ENCODE measurements around the gene HSPE1.
A peak's percentile ranks its signal among the peaks of the same experiment; 100 is the strongest.
"Not testable (repeated sequence)": the region's sequence is repeated elsewhere in the genome, so short reads cannot be mapped to it uniquely, and the experiment has no call there.

HSPE1 gene

DNA sequence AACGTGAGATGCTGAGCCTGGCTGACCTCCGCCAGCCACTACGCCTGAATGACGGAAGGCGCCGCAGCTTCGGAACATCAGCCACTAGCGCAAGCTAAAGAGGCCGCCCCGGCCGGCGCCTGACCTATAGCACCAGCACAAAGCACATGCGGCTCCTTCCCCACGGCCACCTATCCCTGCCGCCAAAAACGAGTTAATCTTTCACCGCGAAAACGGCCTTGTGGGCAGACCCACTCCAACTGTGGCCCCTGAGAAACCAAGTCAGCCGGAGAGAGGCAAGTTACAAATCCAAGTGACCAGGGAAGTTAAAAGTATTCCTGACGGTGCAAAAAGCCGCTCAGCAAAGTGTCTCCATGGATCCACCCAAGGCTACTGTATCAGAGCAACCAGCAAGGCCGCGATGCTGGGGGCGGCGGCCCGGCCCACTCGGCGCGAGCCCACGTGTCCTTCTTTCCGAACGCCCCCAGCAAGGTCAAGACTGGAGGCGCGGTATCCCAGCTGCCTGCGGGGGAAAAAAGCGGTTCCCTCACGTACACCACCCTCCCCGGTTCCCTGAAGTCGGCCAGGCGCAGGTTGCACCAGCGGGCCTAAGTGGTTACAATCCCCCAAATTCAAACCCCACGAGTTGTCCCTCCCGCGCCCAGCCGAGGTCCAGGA is 1.1 kb upstream of the HSPE1 start:
- DNase-seq, result peak; percentile 63

DNA sequence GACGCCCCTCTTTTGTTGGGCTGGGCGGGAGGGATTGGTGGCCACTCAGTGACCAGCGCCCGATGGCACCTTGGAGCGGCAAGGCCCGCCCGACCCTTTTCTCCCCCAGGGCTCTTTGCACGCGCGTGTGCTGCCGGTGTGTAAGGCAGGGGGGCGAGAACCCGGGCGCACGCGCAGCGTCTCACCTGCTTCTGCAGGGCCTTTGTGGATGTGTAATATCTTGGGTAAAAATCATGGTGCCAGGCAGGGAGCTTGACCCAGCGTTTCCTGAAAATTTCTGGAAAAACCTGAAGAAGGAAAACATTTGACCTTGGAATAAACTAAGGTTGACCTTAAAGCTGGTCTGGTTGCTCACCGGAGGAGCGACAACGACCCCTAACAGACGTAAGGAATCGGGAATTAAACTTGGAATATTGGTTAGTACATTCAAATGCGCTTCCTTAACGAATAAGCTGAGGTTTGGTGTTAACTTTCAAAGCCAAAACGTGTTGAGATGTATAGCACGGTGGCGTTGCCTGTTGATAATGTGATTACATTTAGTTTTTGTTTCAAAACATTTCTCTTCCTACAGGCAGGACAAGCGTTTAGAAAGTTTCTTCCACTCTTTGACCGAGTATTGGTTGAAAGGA is 438 bp downstream of the HSPE1 start:
- peak; percentile 63 for DNase-seq

DNA sequence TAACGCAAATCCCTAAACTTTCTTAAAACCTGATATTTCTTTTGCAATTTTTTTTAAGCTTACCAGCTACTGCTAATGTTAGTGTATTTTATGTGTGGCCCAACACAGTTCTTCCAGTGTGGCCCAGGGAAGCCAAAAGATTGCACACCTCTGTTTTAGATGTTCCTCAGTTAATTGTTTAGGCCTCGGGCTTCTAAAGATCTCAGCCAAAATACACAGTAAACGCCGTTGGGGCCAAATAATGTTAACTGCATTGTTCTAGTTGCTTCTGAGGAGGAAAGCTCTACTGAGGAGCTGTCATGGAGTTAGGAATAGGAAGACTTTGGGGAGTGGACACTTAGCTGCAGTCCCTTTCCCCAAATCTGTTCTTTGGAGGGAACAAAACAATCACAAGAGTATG is 2.0 kb downstream of the HSPE1 start:
- no peak for DNase-seq

DNA sequence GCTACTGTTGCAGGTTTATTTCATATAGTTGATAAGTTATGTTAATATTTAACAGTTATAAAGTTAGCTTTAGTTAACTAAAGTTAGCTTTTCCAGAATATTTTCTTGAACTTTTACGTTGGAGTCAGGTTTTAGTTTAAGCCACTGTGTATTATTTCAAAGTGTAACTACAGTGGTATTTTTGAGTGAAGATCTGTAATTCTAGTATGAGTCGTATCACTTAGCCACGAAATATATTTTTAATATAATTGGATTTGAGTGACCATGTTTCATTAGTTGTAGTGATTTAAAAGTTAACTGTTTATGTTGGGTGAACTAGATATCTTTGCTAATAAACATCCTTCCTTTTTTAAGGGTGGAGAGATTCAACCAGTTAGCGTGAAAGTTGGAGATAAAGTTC is 2.5 kb downstream of the HSPE1 start:
- DNase-seq, result no peak

DNA sequence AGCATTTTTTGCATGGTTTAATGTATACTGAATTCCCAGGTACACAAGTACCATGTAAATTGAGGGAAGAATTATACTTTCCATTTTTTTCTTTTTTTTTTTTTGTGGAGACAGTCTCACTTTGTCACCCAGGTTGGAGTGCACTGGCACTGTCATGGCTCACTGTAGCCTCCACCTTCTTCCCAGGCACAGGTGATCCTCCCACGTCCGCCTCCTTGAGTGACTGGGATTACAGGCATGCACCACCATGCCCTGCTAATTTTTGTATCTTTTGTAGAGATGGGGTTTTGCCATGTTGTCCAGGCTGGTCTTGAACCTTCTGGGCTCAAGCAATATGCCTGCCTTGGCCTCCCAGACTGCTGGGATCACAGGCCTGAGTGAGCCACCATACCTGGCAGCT is 3.8 kb downstream of the HSPE1 start:
- DNase-seq, result no peak

DNA sequence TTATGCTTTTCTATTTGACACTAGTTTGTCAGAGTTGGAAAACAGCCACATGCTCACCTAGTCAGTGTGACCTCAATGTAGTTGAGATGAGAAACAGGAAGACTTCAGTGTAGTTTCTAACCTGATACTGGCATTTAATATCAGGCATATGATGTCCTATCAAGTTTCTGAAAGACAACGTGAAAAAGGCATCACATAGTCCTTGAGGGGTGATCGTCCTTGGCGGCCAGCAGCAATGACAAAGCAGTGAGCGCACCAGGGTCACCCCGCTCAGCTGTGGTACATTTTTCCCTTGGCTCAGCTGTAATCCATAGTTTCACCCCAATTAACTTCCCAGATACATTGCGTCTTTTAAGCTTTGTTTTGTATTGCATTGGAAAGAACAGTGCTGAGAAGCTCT is 4.3 kb downstream of the HSPE1 start:
- DNase-seq, result no peak

DNA sequence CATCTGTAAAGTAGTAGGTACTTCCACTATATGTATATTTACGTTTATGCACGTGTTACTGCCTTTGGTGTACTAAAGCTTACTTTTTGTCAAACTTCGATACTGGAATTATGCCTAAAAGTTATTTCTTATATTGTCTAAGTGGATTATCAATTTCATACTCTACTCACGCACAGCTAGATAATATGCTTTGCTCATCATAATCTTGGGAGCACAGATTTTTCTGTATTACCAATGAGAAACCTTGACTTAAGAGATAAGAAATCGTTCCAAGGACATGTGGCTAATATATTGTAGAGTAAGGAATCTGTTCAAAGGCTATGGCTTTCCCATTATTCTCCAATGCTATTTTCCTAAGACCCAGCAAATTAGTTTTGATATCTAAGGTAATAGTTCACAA is 6.5 kb downstream of the HSPE1 start:
- DNase-seq, result no peak

DNA sequence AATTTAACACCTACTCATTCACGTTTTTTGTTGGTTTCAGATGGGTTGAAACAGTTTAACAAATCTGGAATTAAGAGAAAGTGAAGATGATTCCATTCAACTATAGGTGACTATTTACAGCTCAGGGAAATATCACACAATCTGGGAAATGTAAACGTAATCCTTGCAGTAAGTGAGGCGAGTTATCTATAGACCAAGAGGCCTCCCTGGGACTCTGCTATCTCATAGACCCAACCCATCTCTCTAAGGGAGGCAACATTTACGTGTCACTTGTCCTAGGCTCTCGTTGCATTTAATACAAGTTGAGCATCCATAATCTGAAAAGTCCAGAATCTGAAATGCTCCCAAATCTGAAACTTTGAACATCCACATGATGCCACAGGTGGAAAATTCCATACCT is 13.7 kb downstream of the HSPE1 start:
- no peak for DNase-seq

DNA sequence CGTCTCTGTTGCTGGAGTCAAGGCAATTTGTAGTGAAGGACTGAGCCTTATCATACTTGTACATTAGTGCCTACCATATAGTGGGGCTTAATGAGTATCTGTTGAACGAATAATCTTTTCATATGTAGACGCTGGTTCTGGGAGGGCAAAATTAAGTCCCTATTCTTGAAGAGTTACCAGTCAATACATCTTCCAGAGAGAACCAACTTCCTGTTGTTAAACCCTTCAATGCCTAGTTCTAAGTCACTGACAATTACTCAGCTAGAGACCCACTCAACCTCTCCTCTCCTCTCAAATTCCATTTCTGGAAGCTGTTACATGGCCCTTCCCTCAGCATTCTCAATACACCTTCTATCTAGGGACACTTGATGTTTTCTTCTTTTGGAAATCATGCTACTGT is 14.6 kb downstream of the HSPE1 start:
- DNase-seq, result peak; percentile 64

DNA sequence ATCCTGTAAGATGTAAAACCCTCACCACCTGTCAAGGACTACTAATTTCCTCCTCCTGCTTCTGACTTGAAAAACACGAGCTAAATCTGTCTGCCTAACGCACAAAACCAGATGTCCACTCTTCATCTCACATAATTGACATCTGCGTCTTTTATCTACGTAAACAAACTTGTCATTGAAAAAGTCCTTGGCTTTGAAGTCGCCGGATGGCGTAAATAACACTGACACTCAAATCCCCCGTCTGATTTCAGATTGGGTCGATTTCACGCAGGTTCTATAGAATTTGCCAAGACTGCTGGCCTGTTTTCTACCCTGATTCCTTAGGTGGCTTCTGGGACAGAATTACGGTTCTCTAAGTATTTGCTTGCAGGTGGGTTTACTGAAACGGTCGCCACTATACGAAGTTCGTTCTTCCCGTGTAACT is 15.1 kb downstream of the HSPE1 start:
- peak; percentile 83 for DNase-seq

DNA sequence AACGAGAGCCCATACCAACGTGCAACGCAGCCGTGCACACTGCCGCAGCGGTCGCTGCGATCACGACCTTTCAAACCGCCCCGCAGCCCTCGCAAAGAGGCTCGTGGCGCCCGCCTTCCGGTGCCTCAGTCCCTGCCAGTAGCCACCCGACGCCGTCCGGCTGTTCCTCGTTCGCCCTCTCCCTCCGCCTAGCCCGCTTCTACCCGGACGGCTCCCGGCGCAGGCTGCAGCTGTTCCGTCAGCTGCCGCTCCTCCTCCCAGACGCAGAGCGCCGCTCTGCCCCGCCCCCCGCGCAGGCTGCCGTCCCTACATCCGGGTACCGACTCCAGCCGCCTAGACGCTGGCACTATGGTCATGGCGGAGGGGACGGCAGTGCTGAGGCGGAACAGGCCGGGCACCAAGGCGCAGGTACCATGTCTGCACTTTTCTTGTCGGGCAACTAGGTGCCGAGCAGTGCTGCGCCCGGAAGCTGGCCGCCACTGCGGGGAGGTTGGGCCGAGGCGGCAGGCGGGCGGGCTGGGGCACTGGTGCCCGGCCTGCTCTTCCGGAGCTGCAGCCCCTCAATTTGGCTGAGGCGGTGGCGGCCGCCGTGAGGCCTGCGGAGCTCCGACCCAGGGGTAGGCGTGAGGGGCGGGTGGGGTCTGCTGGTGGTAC is 15.7 kb downstream of the HSPE1 start, which contains the start of gene MOB4:
Gene MOB4 (plus strand): TSS at position 328 of the 654 bp plus-strand sequence. CDS start 21 bp downstream, at position 349.
- DNase-seq, result peak; percentile 97

DNA sequence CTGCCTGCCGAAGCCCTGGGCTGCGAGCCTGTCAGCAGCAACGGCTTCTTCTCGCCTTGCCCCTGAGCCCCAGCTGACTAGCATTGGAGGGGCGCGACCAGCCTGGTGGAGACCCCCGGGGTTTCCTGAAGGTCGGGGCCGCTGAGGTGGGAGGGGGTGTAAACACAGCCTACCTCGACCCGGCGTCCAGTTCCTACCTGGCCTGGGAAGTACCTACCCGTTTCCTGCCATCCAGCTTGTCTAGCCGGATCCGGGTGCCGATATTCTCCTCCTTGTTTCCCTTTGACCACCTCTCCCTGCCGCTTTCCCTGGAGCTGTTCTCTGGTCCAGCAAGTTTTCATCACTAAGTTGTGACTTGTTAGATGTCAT is 16.2 kb downstream of the HSPE1 start:
- peak; percentile 44 for DNase-seq

DNA sequence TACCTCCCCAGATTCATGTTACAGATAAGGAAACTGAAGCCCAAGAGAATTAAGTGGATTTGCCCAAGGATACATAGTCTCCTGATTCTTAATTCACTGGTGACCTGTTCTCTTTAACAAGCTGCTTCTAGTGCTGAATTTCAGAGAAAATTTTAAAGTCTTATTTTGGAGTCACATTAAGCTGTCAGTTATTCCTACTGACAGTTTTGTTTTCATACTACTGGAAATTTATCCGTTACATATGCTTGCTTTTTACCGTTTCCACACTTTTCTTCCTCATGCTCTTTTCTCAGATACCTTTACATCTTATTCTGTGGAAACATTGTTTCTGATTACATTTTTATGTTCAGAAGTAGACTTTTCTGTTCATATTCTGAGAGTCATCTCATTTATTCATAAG is 17.0 kb downstream of the HSPE1 start:
- DNase-seq, result no peak

DNA sequence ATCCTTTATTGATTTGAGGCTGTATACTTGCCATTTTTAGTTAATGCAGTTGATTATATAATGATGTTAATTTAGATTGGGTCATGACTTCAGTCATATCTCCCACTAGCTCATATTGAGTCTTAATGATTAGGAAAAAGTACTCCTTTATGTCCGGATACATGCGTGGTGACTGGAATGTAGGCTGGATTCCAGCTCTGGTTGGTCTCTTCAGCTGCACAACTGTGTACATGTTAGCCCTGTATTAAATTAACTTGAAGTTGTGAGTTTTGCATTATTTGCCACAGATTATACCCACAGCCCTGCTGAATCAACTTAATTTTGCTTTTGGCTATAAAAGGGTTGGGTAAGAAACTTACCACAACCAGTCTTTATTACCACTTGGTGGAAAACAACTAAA is 38.2 kb downstream of the HSPE1 start:
- no peak for DNase-seq

DNA sequence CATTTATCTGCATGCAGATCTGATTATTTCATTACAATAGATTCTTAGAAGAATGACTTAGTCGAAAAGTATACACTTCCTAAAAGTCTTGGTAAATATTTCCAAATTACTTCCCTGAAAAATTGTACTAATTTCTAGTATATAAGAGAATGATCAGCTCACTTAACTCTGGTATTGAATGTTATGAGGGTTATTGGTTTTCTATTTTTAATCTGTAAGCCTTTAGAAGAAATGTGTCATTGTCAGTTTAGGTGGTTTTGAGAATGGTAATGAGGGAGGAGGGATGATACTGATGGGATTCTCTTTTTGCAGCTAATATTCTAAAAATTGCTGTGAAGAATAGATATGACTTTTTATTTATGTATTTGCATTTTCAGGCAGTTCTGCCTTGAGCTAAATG is 39.6 kb downstream of the HSPE1 start:
- no peak for DNase-seq

DNA sequence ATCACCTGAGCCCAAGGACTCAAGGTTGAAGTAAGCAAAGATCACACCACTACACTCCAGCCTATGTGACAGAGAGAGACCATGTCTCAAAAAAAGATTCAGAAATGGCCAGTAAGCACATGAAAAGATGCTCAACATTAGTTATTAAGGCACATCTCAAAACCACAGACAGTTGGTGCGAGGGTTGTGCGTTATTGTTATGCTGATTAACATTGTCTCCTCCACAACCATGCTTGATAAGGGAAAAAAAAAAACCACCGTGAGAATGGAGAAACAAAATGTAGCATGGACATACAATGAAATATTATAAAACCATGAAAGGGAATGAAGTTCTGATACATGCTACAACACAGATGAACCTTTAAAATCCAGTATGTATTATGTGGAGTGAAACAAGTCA is 43.0 kb downstream of the HSPE1 start:
- DNase-seq, result no peak

DNA sequence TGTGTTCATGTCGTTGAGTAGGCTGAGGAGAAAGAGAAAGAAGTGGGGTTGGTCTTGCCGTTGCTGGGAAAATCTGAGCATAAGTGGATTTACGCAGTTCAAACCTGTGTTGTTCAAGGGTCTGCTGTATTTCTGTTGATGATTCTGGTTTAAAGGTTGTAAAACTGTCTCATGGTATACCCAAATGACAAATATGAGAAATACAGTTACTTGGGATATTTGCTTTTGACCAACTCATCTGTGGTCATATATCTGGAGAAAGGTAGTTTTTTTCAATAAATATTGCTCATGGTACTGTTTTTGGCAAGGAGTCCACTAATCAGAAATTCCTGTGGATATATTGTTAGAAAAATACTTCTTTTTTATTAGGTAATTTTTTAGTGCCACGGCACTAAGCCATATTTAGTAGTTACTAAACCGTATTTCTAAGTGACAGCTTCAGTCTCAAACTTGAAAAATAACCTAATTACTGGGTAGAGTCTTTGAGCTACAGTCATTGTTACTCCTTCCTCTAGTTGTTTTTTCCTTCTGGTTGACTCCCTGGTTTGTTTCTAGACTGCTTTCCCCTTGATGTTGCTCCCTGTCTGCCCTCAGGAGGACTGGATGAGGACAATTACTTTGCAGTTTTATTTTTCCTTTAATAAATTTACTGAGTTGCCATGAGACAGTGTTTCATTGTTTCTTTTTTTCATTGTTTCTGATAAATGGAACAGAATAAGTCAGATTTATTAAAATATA is 47.2 kb downstream of the HSPE1 start:
- no peak for DNase-seq

DNA sequence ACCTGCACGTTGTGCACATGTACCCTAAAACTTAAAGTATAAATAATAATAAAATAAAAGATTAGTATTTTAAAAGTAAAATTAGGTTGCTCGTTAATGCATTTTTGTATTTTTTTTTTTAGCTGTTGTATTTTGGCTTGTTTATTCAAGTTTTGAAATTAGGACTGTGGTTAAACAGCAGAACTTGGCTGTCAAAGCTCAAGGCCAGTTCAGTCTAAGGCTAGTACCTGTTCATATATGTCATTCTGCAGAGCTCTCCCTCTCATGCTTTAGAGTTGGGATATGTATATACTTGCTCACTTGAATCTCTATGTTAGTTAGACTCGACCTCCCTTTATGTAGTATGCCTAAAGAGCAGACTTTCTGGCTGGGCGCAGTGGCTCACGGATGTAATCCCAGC is 48.4 kb downstream of the HSPE1 start:
- no peak for DNase-seq

DNA sequence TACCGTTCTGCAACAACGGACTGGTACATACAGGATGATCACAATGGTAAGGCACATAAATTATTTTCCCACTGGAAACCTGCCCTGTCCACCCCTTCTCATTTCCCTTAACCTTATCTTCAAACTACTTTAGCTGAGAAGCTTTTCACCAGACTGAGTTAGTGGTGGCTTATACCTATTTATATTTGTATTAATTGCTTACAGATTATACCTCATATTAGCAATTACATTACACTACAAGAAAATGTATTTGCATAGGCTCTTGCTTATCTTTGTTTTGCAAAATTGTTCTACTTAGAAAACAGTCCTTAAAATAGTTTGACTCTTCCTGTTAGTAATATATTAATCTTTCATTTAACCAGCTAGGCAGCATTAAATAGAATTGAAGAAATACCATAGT is 51.1 kb downstream of the HSPE1 start:
- not testable (repeated sequence) for DNase-seq

Measured in OCI-M1 (cell line).